ENCODE results near the gene AGAP1.

Gene AGAP1

DNA sequence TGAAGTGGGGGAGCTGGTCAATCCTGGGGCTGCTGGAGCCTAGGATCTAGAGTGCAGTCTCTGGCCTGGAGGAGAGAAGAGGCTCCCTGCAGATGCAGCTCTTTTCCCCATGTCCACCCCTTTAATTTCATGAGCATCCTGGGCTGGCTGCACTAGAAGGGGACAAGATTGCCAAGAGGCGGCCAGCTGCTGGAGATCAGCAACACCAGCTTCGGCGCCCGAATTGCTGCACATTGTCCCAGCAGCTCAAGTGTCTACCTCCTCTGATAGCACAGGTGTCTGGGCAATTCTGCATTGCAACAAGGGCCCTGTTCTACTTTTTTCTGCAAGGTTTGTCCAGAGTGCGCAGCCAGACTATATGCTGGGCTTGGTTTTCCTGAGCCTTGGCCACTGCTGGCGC lies 125.7 kb downstream of the AGAP1 start:
- TF ChIP-seq, protein P1, sequence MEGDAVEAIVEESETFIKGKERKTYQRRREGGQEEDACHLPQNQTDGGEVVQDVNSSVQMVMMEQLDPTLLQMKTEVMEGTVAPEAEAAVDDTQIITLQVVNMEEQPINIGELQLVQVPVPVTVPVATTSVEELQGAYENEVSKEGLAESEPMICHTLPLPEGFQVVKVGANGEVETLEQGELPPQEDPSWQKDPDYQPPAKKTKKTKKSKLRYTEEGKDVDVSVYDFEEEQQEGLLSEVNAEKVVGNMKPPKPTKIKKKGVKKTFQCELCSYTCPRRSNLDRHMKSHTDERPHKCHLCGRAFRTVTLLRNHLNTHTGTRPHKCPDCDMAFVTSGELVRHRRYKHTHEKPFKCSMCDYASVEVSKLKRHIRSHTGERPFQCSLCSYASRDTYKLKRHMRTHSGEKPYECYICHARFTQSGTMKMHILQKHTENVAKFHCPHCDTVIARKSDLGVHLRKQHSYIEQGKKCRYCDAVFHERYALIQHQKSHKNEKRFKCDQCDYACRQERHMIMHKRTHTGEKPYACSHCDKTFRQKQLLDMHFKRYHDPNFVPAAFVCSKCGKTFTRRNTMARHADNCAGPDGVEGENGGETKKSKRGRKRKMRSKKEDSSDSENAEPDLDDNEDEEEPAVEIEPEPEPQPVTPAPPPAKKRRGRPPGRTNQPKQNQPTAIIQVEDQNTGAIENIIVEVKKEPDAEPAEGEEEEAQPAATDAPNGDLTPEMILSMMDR (IDR thresholded peaks at IDR 0.05) = no peak

DNA sequence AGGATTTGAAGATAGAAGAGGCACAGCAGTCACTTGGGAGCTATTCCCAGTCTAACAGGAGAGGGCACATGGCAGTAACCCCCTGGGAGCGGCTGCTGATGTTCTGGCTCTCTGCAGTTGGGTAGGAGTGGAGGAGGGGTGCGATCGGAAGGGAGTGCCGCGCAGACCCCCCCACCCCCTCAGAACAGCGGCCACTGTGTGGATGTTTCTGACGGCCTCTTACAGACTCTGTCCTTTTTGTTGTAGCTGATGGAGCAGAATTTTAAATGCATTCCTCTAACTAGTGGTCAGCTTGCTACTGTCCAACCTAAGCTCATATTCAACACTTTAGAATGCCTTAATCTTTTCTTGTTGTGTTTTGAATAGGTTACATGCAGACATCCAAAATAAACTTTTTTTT lies 127.9 kb downstream of the AGAP1 start:
- TF ChIP-seq, protein P1 (IDR thresholded peaks at IDR 0.05) = no peak

DNA sequence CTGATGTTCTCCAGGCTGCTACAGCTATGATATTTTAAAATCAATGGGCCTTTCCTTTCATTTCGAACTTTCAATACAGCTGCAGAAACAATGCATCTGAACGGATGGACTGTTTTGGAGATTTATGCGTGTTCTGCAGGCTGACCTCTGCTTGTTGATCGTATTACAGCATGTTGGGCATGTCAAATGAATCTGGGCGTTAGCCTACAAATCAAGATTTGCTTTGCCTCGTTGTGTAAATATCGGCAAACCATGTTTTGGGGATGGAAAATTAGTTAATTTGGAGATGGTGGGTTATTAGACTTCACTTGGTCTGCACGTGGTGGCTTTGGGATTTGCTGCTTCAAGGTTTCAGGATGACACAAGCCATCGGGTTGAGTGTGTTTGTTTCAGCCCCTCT lies 129.3 kb downstream of the AGAP1 start:
- TF ChIP-seq, protein P1 (IDR thresholded peaks at IDR 0.05) = no peak

DNA sequence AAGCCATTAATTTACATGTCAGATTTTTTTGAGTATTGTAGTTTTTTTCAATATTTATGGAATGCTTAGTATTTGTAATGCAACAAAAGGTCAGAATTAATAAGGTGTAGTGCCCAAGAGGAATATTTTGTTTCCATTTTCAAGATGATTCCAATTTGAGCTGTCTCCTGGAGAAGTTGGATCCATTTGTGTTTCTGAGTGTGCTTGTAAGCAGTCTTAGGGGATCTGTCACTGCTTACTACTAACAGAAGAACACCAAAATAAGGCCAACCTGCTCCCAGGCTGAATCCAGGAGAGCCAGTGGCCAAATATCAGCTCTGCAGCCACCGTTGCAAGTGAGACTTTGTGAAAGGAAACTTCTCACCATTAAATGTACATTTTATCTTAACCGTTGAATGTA lies 129.9 kb downstream of the AGAP1 start:
- TF ChIP-seq, protein P1 (IDR thresholded peaks at IDR 0.05) = no peak

DNA sequence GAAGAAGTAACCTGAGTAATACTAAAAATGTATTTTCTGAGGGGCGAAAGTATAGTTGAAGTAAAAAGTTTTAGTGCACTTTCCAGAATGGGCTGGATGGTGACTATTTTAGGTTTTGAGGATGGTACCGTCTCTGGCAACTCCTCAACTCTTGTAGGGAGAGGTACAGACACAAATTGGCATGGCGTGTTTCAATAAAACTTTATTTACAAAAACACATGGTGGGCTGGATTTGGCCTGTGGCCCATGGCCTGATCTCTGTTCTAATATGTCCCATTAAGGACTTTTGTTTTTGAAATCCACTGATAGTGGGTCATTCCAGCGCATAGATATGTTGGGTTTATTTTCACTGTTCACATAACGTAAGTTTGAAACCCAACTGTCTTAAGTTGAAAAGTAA lies 132.8 kb downstream of the AGAP1 start:
- TF ChIP-seq, protein P1 (IDR thresholded peaks at IDR 0.05) = no peak

DNA sequence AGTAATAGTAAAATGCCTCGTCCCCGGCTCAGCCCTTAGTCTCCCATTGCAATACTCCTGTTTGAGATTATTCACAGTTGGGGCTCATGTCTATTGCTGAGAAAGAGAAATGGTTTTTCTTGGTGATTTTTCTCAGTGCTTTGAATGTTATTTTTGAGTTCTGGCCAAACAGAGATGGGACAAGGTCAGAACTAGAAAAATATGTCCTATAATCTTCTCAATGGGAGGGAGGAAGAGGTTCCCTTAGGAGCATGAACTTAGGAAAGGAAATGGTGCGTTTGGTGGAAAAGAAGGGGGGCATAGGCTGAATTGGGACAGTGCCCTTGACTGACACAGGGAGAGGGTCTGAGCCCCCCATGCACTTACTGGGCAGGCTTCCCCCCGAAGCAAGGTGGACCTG lies 133.8 kb downstream of the AGAP1 start:
- TF ChIP-seq, protein P1 (IDR thresholded peaks at IDR 0.05) = no peak

DNA sequence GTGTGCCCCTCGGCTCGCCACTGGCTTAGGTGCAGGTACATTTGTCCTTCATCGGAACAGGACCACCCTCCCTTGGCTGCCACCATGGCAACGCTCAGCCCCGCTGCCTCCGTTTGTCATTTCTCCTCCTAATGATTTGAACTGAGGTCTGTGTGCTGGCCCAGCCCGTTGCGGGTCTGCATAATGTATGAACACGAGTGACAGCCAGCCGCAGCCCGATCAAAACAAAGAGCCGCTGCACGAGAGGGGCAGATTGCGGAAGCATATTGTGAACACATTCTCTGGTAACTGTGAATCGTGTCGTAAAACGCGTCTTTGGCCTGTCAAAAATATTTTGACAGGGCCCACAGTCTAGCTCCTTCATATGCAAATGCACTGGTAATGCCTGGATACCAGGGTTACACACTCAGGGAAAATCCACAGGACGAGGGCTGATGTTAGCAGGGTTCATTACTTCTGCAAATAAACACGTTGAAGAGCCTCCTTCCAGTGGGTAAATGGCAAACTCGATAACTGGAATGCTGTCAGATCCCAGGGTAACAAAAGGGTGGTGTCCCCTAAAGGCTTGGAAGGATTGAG lies 137.0 kb downstream of the AGAP1 start:
- TF ChIP-seq, protein P1 (IDR thresholded peaks at IDR 0.05) = no peak

Measured in LNCAP (cell line).